Vagina (tissue), 2 donors: ENCODE measurements around the gene CCDC102A. TPM values are rescaled to one million over a fixed set of nuclear protein-coding genes. Genes with fewer than 3 reads are reported as not detected.

Source experiments
- DNase-seq, 2 donors: peaks; one replicate each; pipeline ENCODE4 v3.0.0-alpha.2; 2017; ENCODE audit errors: extremely low spot score in 2 of 2
- H3K27ac ChIP-seq: fragments of 200-600 bp; sonication (generic); one replicate; pipeline ENCODE4 v1.5.1; 2019
- H3K27me3 ChIP-seq: fragments of 200-600 bp; sonication (generic); one replicate; pipeline ENCODE4 v1.5.1; 2019
- H3K36me3 ChIP-seq, 2 donors: fragments of 200-600 bp; sonication (generic); one replicate each; pipeline ENCODE4 v1.5.1; 2017 to 2019
- H3K4me1 ChIP-seq: fragments of 200-600 bp; sonication (generic); one replicate; pipeline ENCODE4 v1.5.1; 2019
- H3K4me3 ChIP-seq, 2 donors: fragments of 200-600 bp; sonication (generic); 1 replicate in 1 of 2; 2 replicates in 1 of 2; pipeline ENCODE4 v1.5.1; 2016 to 2019
- H3K9me3 ChIP-seq: fragments of 200-600 bp; sonication (generic); one replicate; pipeline ENCODE4 v1.5.1; 2019
- POLR2A ChIP-seq, 2 donors: fragments of 450-650 bp; IDR thresholded peaks; one replicate each; pipeline ENCODE4 v1.6.1; 2017; ENCODE audit warnings: antibody characterized with exemption in 2 of 2, mild to moderate bottlenecking in 2 of 2, moderate library complexity in 2 of 2
- POLR2AphosphoS5 ChIP-seq, 2 donors: sonication (generic); formaldehyde crosslinking; IDR thresholded peaks; one replicate each; pipeline ENCODE4 v1.9.0; 2017; ENCODE audit warnings: antibody characterized with exemption in 2 of 2, mild to moderate bottlenecking in 2 of 2, low read depth in 1 of 2; ENCODE audit not compliant: insufficient read depth in 1 of 2
- intact Hi-C: fragments of 100-400 bp; cut with DNase I; formaldehyde crosslinking; loops from one replicate; pipeline ENCODE4 v1.15.1; 2023
- total RNA-seq: library from RNA; depleted of rRNA; stranded (reverse); fragments of >200 nt; gene quantifications from one replicate; pipeline ENCODE4 v1.2.3, GENCODE V29; 2016
- TF ChIP-seq, protein P1 (sequence below), 3 experiments: fragments of 450-650 bp in 2 of 3; fragments of 200-600 bp in 1 of 3; sonication (generic) in 1 of 3; IDR thresholded peaks; one replicate each; pipeline ENCODE4 v1.5.1; 2017 to 2019; ENCODE audit warnings: antibody characterized with exemption in 3 of 3, mild to moderate bottlenecking in 2 of 3, moderate library complexity in 2 of 3

CCDC102A gene
- total RNA-seq, 1 donor from 2014 or later, result 22.1 TPM

DNA sequence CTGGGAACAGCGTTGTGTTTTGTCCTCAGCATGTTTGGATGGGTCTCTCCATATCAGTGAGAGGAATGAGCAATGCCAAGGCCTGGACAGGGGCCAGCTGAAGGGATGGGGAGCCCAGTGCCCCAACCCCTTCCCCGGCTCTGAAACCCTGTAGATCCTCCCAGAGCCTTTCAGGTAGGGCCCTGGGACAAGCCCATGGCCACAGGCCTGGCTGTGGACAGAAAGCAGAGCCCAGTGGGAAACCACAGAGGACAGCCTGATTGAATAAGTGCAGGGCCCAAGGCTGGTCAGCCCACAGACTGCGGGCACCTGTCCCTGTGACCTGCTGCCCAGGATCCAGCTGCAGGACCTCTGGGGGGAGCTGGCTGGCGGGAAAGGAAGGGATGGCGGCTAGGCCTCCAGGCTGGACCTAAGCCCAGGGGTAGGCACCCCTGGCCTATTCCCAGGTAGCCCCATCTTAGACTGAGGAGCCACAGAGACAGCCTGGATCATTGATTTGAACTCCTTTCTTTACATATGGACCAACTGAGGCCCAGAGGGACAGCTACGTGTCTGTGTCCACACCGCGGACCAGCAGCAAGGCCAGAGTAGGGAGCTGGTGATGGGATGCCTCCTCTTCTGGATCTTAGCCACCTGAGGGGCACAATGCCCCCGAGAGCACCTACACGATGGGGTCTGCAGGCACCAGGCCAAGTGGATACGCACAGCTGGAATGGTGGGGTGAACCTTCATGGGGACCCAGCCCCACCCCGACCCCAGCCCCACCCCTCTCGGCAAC is 1.3 kb downstream of the CCDC102A start:
- Histone ChIP-seq H3K27me3 (no peaks in the 10 kb centered on the region), H3K27ac (peak overlapping the region; percentile 97), H3K36me3 (no peaks in the 10 kb centered on the region), H3K4me3 (peak overlapping the region; percentile 96 to 98), H3K9me3 (no peaks in the 10 kb centered on the region), H3K4me1 (peaks cover 64% of the 10 kb centered on the region)
- peak; percentile 89 to 93 for DNase-seq
- TF ChIP-seq, protein P1, sequence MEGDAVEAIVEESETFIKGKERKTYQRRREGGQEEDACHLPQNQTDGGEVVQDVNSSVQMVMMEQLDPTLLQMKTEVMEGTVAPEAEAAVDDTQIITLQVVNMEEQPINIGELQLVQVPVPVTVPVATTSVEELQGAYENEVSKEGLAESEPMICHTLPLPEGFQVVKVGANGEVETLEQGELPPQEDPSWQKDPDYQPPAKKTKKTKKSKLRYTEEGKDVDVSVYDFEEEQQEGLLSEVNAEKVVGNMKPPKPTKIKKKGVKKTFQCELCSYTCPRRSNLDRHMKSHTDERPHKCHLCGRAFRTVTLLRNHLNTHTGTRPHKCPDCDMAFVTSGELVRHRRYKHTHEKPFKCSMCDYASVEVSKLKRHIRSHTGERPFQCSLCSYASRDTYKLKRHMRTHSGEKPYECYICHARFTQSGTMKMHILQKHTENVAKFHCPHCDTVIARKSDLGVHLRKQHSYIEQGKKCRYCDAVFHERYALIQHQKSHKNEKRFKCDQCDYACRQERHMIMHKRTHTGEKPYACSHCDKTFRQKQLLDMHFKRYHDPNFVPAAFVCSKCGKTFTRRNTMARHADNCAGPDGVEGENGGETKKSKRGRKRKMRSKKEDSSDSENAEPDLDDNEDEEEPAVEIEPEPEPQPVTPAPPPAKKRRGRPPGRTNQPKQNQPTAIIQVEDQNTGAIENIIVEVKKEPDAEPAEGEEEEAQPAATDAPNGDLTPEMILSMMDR (IDR thresholded peaks at IDR 0.05), result no peak
- TF ChIP-seq POLR2AphosphoS5 (IDR thresholded peaks at IDR 0.05; ENCODE audit: insufficient read depth in 1 of 2, low read depth in 1 of 2), result no peak
- TF ChIP-seq POLR2A (IDR thresholded peaks at IDR 0.05), result no peak
- intact Hi-C loops, result loop anchor here (10.0 kb wide), 1 partner anchor 230 kb away; no protein-coding TSS in a partner anchor

DNA sequence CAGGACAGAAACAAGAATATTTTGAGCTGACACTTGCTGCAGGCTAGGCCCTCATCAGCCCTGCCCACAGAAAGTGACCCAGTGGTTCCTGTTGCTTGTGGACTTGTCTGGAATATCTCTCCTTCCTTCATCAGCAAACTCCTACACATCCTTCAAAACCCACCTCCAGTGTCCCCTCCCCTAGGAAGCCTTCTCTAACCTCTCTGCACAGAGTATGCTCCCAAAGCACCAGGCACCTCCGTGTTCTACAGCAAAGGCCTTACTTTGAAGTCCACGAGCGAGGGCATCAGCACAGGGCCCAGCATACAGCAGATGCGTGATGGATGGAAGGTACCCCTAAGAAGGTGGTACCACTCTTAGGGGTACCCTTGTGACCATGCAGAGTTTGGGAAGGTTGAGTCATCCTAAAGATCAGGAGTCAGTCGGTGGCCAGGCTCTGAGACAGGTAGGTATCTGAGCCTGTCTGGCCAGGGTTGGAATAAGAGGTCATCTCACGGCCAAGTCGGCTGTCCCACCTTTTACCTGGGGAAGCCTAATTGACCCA is 2.0 kb downstream of the CCDC102A start:
- no peak overlapping the region for H3K4me3 ChIP-seq
- H3K27me3 ChIP-seq, result no peaks in the 10 kb centered on the region
- TF ChIP-seq POLR2AphosphoS5 (IDR thresholded peaks at IDR 0.05; ENCODE audit: insufficient read depth in 1 of 2, low read depth in 1 of 2), result no peak
- TF ChIP-seq, protein P1 (IDR thresholded peaks at IDR 0.05), result no peak
- no peak for TF ChIP-seq POLR2A (IDR thresholded peaks at IDR 0.05)
- peaks cover 64% of the 10 kb centered on the region for H3K4me1 ChIP-seq
- H3K36me3 ChIP-seq, result no peaks in the 10 kb centered on the region
- peak in 1 of 2 donors; percentile 88 for DNase-seq
- intact Hi-C loops, result loop anchor here (10.0 kb wide), 1 partner anchor 230 kb away; no protein-coding TSS in a partner anchor
- H3K9me3 ChIP-seq, result no peaks in the 10 kb centered on the region
- H3K27ac ChIP-seq, result peak overlapping the region; percentile 97

DNA sequence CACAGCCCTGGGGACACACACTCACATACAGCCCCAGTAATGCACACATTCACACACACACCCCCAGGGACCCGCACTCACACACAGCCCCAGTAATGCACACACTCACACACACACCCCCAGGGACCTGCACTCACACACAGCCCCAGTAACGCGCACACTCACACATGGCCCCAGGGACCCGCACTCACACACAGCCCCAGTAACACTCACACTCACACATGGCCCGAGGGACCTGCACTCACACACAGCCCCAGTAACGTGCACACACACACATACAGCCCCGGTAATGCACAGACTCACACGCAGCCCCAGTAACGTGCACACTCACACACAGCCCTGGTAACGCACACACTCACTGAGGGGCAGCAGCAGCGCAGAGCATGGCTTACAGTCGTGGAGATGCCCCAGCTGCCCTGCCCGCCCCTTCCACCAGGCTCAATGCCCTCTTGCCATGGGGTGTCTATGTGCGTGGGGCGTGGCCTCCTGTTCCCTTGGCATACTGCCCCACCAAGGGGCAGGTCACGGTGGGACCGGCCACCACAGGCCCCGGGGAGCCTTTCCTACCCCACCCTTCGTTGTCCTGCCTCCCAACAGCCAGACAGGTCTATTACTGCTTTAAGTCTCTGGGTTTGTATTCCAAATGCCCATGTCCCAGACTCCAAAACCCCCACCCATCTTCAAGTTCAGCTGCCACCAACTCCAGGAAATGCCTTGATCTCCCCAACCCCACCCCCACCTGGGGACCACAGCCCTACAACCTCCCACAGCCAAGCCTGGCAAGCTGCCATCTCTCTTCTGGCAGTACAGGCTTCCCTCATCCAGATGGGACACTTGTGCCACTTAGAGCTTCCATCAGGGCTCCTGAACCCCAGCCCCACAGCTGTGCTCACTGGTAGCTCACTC is 2.7 kb downstream of the CCDC102A start:
- Histone ChIP-seq H3K4me1 (peaks cover 64% of the 10 kb centered on the region), H3K27me3 (no peaks in the 10 kb centered on the region), H3K4me3 (peak overlapping the region in 1 of 2 donors; percentile 26), H3K27ac (peak overlapping the region; percentile 16), H3K36me3 (no peaks in the 10 kb centered on the region), H3K9me3 (no peaks in the 10 kb centered on the region)
- TF ChIP-seq POLR2A (IDR thresholded peaks at IDR 0.05) (no peak), POLR2AphosphoS5 (IDR thresholded peaks at IDR 0.05; ENCODE audit: insufficient read depth in 1 of 2, low read depth in 1 of 2) (no peak)
- TF ChIP-seq, protein P1 (IDR thresholded peaks at IDR 0.05), result no peak
- intact Hi-C loops, result loop anchor here (10.0 kb wide), 1 partner anchor 229 kb away; no protein-coding TSS in a partner anchor
- DNase-seq, result peak; percentile 87 to 94

DNA sequence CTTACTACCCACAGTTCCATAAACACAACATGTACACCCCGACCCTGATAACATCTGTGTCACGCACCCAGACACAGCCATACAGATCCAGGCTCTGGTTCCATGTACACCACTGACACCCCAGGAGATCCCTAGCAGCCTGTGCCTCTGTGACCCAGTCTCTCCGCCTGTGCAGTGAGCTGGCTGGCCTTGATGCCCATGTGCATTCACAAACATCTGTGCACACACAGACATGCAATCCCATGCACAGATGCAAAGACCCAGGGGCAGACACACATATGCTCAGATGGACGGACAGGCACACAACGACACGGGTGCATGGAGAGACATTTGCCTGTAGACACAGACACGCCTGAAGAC is 4.1 kb downstream of the CCDC102A start:
- intact Hi-C loops, result loop anchor here (10.0 kb wide), 1 partner anchor 227 kb away; no protein-coding TSS in a partner anchor
- H3K9me3 ChIP-seq, result no peaks in the 10 kb centered on the region
- TF ChIP-seq, protein P1 (IDR thresholded peaks at IDR 0.05), result no peak
- no peak for TF ChIP-seq POLR2AphosphoS5 (IDR thresholded peaks at IDR 0.05; ENCODE audit: insufficient read depth in 1 of 2, low read depth in 1 of 2)
- TF ChIP-seq POLR2A (IDR thresholded peaks at IDR 0.05), result no peak
- peak; percentile 79 for DNase-seq
- H3K27ac ChIP-seq, result no peak overlapping the region
- H3K36me3 ChIP-seq, result no peaks in the 10 kb centered on the region
- no peaks in the 10 kb centered on the region for H3K27me3 ChIP-seq
- peaks cover 63% of the 10 kb centered on the region for H3K4me1 ChIP-seq
- no peak overlapping the region for H3K4me3 ChIP-seq
